Measurements from ENCODE around the gene ZC3H11A.
"Not testable (repeated sequence)": the region's sequence is repeated elsewhere in the genome, so short reads cannot be mapped to it uniquely, and the experiment has no call there.

ZC3H11A gene

GRCh38 chr1:203778789-203779188 is 16.6 kb upstream of the ZC3H11A start:
- ChIA-PET POLR2A (no interaction called here), CTCF (no interaction called here)
- no peak for TF ChIP-seq FOXA1 (IDR thresholded peaks at IDR 0.05)
- no peak for TF ChIP-seq SUZ12 (IDR thresholded peaks at IDR 0.05)
- TF ChIP-seq, protein P1, sequence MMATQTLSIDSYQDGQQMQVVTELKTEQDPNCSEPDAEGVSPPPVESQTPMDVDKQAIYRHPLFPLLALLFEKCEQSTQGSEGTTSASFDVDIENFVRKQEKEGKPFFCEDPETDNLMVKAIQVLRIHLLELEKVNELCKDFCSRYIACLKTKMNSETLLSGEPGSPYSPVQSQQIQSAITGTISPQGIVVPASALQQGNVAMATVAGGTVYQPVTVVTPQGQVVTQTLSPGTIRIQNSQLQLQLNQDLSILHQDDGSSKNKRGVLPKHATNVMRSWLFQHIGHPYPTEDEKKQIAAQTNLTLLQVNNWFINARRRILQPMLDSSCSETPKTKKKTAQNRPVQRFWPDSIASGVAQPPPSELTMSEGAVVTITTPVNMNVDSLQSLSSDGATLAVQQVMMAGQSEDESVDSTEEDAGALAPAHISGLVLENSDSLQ (IDR thresholded peaks at IDR 0.05): no peak
- no peak for TF ChIP-seq HDGF (IDR thresholded peaks at IDR 0.05; ENCODE audit: borderline replicate concordance)
- no peak for TF ChIP-seq ELF4 (IDR thresholded peaks at IDR 0.05)
- no peak for TF ChIP-seq TARDBP (IDR thresholded peaks at IDR 0.05)
- no peak for TF ChIP-seq ZNF384 (IDR thresholded peaks at IDR 0.05)
- no peak for TF ChIP-seq LEF1 (IDR thresholded peaks at IDR 0.05; ENCODE audit: borderline replicate concordance)
- TF ChIP-seq CTBP1 (IDR thresholded peaks at IDR 0.05; ENCODE audit: borderline replicate concordance): no peak
- TF ChIP-seq SP1 (IDR thresholded peaks at IDR 0.05): no peak
- no peak for TF ChIP-seq FOXK2 (IDR thresholded peaks at IDR 0.05)
- no peak for TF ChIP-seq ARNT (IDR thresholded peaks at IDR 0.05)
- no peak for DNase-seq (ENCODE audit: extremely low spot score)

GRCh38 chr1:203781962-203782361 is 13.5 kb upstream of the ZC3H11A start:
- no peak for TF ChIP-seq ARNT (IDR thresholded peaks at IDR 0.05)
- TF ChIP-seq, protein P1 (IDR thresholded peaks at IDR 0.05): no peak
- no peak for TF ChIP-seq ELF4 (IDR thresholded peaks at IDR 0.05)
- no peak for TF ChIP-seq CTBP1 (IDR thresholded peaks at IDR 0.05; ENCODE audit: borderline replicate concordance)
- DNase-seq (ENCODE audit: extremely low spot score): no peak
- POLR2A ChIA-PET: no interaction called here
- CTCF ChIA-PET: no interaction called here

DNA sequence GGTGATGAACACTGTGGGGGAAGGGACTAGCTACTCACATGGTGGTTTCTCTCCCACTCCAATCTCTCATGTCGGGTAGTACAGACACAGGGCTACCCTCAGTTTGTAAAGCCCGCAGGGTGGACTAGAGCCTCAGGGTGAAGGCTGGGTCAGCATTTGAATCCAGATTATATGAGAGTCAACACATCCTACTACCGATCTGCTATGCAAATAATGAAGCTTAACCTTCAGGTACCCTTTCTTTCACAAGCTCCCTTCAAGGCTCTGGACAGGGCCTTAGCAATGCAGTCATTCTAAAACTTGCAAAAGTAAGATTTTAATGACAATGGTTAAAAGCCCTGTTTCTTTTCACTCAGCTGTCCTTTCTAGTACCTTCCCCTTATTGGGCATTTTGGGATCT is 5.5 kb upstream of the ZC3H11A start:
- TF ChIP-seq SP1 (IDR thresholded peaks at IDR 0.05) (no peak), BHLHE40 (IDR thresholded peaks at IDR 0.05; ENCODE audit: borderline replicate concordance) (no peak), L3MBTL2 (conservative IDR thresholded peaks at IDR 0.05) (no peak), LEF1 (IDR thresholded peaks at IDR 0.05; ENCODE audit: borderline replicate concordance) (no peak), NFRKB (IDR thresholded peaks at IDR 0.05) (no peak), ARNT (IDR thresholded peaks at IDR 0.05) (no peak)
- TF ChIP-seq, protein P1 (IDR thresholded peaks at IDR 0.05): no peak
- no peak for DNase-seq (ENCODE audit: extremely low spot score)
- ChIA-PET CTCF (no interaction called here), POLR2A (no interaction called here)

DNA sequence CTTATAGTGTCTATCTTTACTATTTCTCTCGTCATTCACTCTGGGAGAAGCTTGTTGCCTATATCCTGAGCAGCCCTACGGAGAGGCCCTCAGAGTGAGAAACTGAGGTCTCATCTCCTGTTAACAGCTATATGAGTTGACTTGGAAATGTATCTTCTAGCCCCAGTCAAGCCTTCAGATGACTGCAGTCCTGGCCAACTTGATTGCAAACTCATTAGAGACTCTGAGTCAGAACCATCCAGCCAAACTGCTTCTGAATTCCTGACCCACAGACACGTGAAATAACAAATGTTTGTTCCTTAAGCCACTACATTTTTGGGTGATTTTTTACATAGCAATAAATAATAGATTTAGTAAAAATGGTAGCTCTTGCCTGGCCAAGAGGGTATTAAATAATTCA is 3.9 kb upstream of the ZC3H11A start:
- POLR2A ChIA-PET: no interaction called here
- CTCF ChIA-PET: no interaction called here
- no peak for DNase-seq (ENCODE audit: extremely low spot score)

DNA sequence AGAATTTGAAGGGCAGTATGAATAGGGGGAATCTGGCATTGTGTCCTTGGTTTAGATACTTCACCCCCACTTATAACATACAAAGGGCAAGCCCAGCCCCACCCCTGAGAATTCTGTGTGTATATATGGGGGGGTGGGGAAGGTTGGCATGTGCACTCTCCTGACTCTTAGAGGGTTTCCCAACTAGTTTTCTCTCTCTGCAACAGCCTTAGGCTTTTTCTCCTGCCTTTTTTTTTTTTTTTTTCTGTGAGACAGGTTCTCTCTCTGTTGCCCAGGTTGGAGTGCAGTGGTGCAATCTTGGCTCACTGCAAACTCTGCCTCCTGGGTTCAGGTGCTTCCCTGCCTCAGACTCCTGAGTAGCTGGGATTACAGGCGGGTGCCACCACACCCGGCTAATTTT is 2.9 kb upstream of the ZC3H11A start:
- POLR2A ChIA-PET: no interaction called here
- CTCF ChIA-PET: no interaction called here
- TF ChIP-seq HDGF (IDR thresholded peaks at IDR 0.05; ENCODE audit: borderline replicate concordance): no peak
- TF ChIP-seq, protein P1 (IDR thresholded peaks at IDR 0.05): no peak
- TF ChIP-seq SUZ12 (IDR thresholded peaks at IDR 0.05): no peak
- TF ChIP-seq FOXK2 (IDR thresholded peaks at IDR 0.05): no peak
- no peak for TF ChIP-seq FOXA1 (IDR thresholded peaks at IDR 0.05)
- no peak for TF ChIP-seq TARDBP (IDR thresholded peaks at IDR 0.05)
- no peak for TF ChIP-seq ARNT (IDR thresholded peaks at IDR 0.05)
- no peak for TF ChIP-seq FOXM1 (IDR thresholded peaks at IDR 0.05; ENCODE audit: borderline replicate concordance)
- no peak for TF ChIP-seq L3MBTL2 (conservative IDR thresholded peaks at IDR 0.05)
- no peak for TF ChIP-seq LEF1 (IDR thresholded peaks at IDR 0.05; ENCODE audit: borderline replicate concordance)
- no peak for DNase-seq (ENCODE audit: extremely low spot score)

More for the DNA sequence above, 3.9 kb upstream of the ZC3H11A start:
- TF ChIP-seq SUZ12 (IDR thresholded peaks at IDR 0.05) (no peak), NFRKB (IDR thresholded peaks at IDR 0.05) (no peak), TARDBP (IDR thresholded peaks at IDR 0.05) (no peak)
- TF ChIP-seq, protein P1 (IDR thresholded peaks at IDR 0.05): no peak

DNA sequence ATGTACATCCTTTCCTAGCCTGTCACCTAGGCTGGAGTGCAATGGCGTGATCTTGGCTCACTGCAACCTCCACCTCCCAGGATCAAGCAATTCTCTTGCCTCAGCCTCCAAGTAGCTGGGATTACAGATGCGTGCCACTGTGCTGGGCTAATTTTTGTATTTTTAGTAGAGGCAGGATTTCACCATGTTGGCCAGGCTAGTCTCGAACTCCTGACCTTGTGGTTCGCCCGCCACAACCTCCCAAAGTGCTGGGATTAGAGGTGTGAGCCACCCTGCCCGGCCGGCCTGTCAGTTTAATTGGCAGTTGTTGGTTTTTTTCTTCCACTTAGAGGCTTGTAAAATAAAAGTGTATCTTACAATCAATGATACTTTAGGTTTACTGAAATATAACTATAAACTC is 1.9 kb upstream of the ZC3H11A start:
- POLR2A ChIA-PET: not testable (repeated sequence)

More for the DNA sequence above, 1.9 kb upstream of the ZC3H11A start:
- DNase-seq (ENCODE audit: extremely low spot score); CTCF ChIA-PET: not testable (repeated sequence)
